GM12878 (cell line): ENCODE results near the gene MRPL54. TPM values are rescaled to one million over a fixed set of nuclear protein-coding genes. Genes with fewer than 3 reads are reported as not detected.

Experiments used
- ATAC-seq: fragments of 200-7000 bp; cut with Tn5 transposase; 3 replicates; pipeline ENCODE4 v1.9.1; 2020; ENCODE audit warnings: mild to moderate bottlenecking, moderate library complexity
- BruUV-seq: library from RNA; stranded (reverse); fragments of 400-500 nt; replicated peaks from 2 replicates; lab custom pipeline; 2021; lab: Mats Ljungman, UMichigan
- CTCF ChIA-PET: fragments of 300-600 bp; sonication (Branson Sonifier 250); formaldehyde crosslinking; extraction: SDS; loops from one replicate; lab custom pipeline; 2021; ENCODE audit warnings: inconsistent platforms; lab: Yijun Ruan, JAX
- POLR2A ChIA-PET: fragments of 350-600 bp; formaldehyde crosslinking; extraction: SDS; loops from one replicate; lab custom pipeline; 2021; ENCODE audit warnings: inconsistent platforms; lab: Charles Lee
- RAD21 ChIA-PET: fragments of 300-600 bp; sonication (Branson Sonifier 250); formaldehyde crosslinking; loops from one replicate; lab custom pipeline; 2023; ENCODE audit warnings: antibody characterized with exemption; ENCODE audit not compliant: unreplicated experiment; lab: Charles Lee
- SMC1A ChIA-PET: fragments of 300-600 bp; sonication (Branson Sonifier 250); formaldehyde crosslinking; loops from one replicate; lab custom pipeline; 2023; ENCODE audit not compliant: unreplicated experiment, uncharacterized antibody; lab: Charles Lee
- DNase-seq: peaks from one replicate; pipeline ENCODE4 v3.0.0-alpha.2; 2011; ENCODE audit warnings: low read depth, low spot score
- FAIRE-seq: peaks from 3 replicates; lab custom pipeline; 2011; peaks lifted over from hg19 to GRCh38; lab: Jason Lieb, UNC
- H2AFZ ChIP-seq: 2 replicates; pipeline ENCODE4 v1.6.0; 2011; ENCODE audit warnings: low read depth, low read length, control low read depth; ENCODE audit not compliant: control insufficient read depth
- H3K27ac ChIP-seq: 2 replicates; pipeline ENCODE4 v1.5.1; 2011; ENCODE audit warnings: control low read depth; ENCODE audit not compliant: control insufficient read depth, insufficient read depth
- H3K27me3 ChIP-seq, 2 experiments: replicated peaks in 1 of 2; 2 replicates each; pipeline versions ENCODE4 v1.6.0 to v1.6.1; 2011; ENCODE audit warnings: low read length in 1 of 2; ENCODE audit not compliant: control insufficient read depth in 2 of 2, insufficient read depth in 2 of 2
- H3K36me3 ChIP-seq, 2 experiments: 2 replicates each; pipeline ENCODE4 v1.5.1; 2011; ENCODE audit warnings: low read length in 1 of 2; ENCODE audit not compliant: control insufficient read depth in 2 of 2, insufficient read depth in 2 of 2
- H3K4me1 ChIP-seq: 2 replicates; pipeline ENCODE4 v1.6.1; 2011; ENCODE audit warnings: mild to moderate bottlenecking, low read length, moderate library complexity, mixed read lengths; ENCODE audit not compliant: control insufficient read depth, insufficient read depth
- H3K4me2 ChIP-seq: 2 replicates; pipeline ENCODE4 v1.6.0; 2011; ENCODE audit warnings: control low read depth; ENCODE audit not compliant: control insufficient read depth, insufficient read depth
- H3K4me3 ChIP-seq: fragments of 200-600 bp; sonication (generic); 2 replicates; pipeline ENCODE4 v1.5.1; 2016
- H3K79me2 ChIP-seq: 2 replicates; pipeline ENCODE4 v1.6.0; 2011; ENCODE audit warnings: low read length; ENCODE audit not compliant: control insufficient read depth, insufficient read depth
- H3K9ac ChIP-seq: 2 replicates; pipeline ENCODE4 v1.8.0; 2011; ENCODE audit warnings: low read length, control low read depth, mixed read lengths; ENCODE audit not compliant: control insufficient read depth, insufficient read depth
- H3K9me3 ChIP-seq: replicated peaks from 3 replicates; pipeline ENCODE4 v1.5.1; 2011; ENCODE audit warnings: mild to moderate bottlenecking, low read length; ENCODE audit not compliant: control insufficient read depth, insufficient read depth
- H4K20me1 ChIP-seq: 2 replicates; pipeline ENCODE4 v1.6.0; 2011; ENCODE audit not compliant: control insufficient read depth, insufficient read depth
- BCL3 ChIP-seq: IDR thresholded peaks from 2 replicates; pipeline ENCODE4 v1.6.1; 2011; ENCODE audit warnings: borderline replicate concordance, low read depth, mild to moderate bottlenecking, moderate library complexity, low read length; ENCODE audit not compliant: insufficient read depth, poor library complexity, severe bottlenecking
- CBX5 ChIP-seq: sonication (generic); IDR thresholded peaks from 2 replicates; pipeline ENCODE4 v1.6.1; 2016; ENCODE audit warnings: low read depth, moderate library complexity, mild to moderate bottlenecking, inconsistent platforms
- GABPA ChIP-seq: IDR thresholded peaks from 2 replicates; pipeline ENCODE4 v1.6.1; 2014; ENCODE audit warnings: antibody characterized with exemption, low read depth, mild to moderate bottlenecking, inconsistent platforms
- HCFC1 ChIP-seq: fragments of 150-350 bp; IDR thresholded peaks from 2 replicates; pipeline ENCODE4 v1.6.1; 2014; ENCODE audit warnings: low read length
- HDAC6 ChIP-seq: fragments of 200-600 bp; sonication (generic); IDR thresholded peaks from one replicate; pipeline ENCODE4 v1.8.0; 2017; ENCODE audit warnings: antibody characterized with exemption; ENCODE audit not compliant: unreplicated experiment
- IRF4 ChIP-seq: IDR thresholded peaks from 2 replicates; pipeline ENCODE4 v1.6.1; 2011; ENCODE audit warnings: low read depth, low read length
- KDM1A ChIP-seq: fragments of 200-600 bp; sonication (generic); IDR thresholded peaks from 2 replicates; pipeline ENCODE4 v1.6.1; 2016; ENCODE audit warnings: borderline replicate concordance
- MEF2B ChIP-seq: fragments of 450-650 bp; IDR thresholded peaks from 2 replicates; pipeline ENCODE4 v1.6.1; 2018; ENCODE audit warnings: mild to moderate bottlenecking, moderate library complexity; ENCODE audit not compliant: partially characterized antibody, poor library complexity, severe bottlenecking
- NR2F1 ChIP-seq: fragments of 450-650 bp; conservative IDR thresholded peaks from 2 replicates; pipeline ENCODE4 v1.6.1; 2017; ENCODE audit warnings: mild to moderate bottlenecking
- RB1 ChIP-seq: fragments of 450-650 bp; formaldehyde crosslinking; IDR thresholded peaks from 2 replicates; pipeline ENCODE4 v1.6.1; 2017; ENCODE audit warnings: mild to moderate bottlenecking, borderline replicate concordance
- SIN3A ChIP-seq: IDR thresholded peaks from 2 replicates; pipeline ENCODE4 v1.6.1; 2012; ENCODE audit warnings: low read depth, low read length, improper control_type of control experiment
- YY1 ChIP-seq: IDR thresholded peaks from 2 replicates; pipeline ENCODE4 v1.6.1; 2011; ENCODE audit warnings: low read depth, mild to moderate bottlenecking, low read length
- WGBS: methylation state at CpG from one replicate; pipeline ENCODE4 v1.1.6; 2016; ENCODE audit warnings: low lambda C conversion rate; ENCODE audit not compliant: insufficient replicate concordance, insufficient coverage; ENCODE audit errors: missing lambda C conversion rate; 5-methylcytosine and 5-hydroxymethylcytosine counted together
- in situ Hi-C: fragments of 300-500 bp; cut with MboI; formaldehyde crosslinking; loops from 9 replicates; pipeline ENCODE4 v1.14.3; 2018; ENCODE audit warnings: mixed read lengths
- intact Hi-C: fragments of 100-400 bp; cut with micrococcal nuclease; formaldehyde crosslinking; loops from one replicate; pipeline ENCODE4 v1.14.2; 2022; ENCODE audit not compliant: unreplicated experiment
- polyA plus RNA-seq, 11 experiments: library from polyadenylated mRNA; depleted of rRNA in 4 of 11; unstranded in 6 of 11; stranded (reverse) in 5 of 11; fragments of >200 nt; fragmentation: Nextera tagmentation in 4 of 11; fragmentation: Illumina TruSeq in 1 of 11; extraction: Ambion mirVana in 4 of 11; extraction: Trizol in 1 of 11; gene quantifications; 1 replicate in 1 of 11; 2 replicates in 10 of 11; pipeline versions ENCODE4 v1.2.1 to v1.2.3, GENCODE V29; 2011 to 2016; ENCODE audit warnings: inconsistent platforms in 2 of 11, missing spikeins in 2 of 11, low read depth in 1 of 11
- total RNA-seq, 4 experiments: library from RNA; depleted of rRNA in 3 of 4; stranded (reverse); fragments of >200 nt in 3 of 4; fragmentation: Illumina TruSeq in 1 of 4; extraction: Trizol in 1 of 4; gene quantifications; 2 replicates each; pipeline versions ENCODE4 v1.2.1 to v1.2.3, GENCODE V29; 2013 to 2021
- TF ChIP-seq, protein P1 (sequence below): fragments of 150-350 bp; IDR thresholded peaks from 2 replicates; pipeline ENCODE4 v1.6.1; 2014; ENCODE audit warnings: mild to moderate bottlenecking, low read depth, low read length
- TF ChIP-seq, protein P2 (sequence below): IDR thresholded peaks from 2 replicates; pipeline ENCODE4 v1.6.1; 2011; ENCODE audit warnings: low read depth, mild to moderate bottlenecking, low read length, moderate library complexity, borderline replicate concordance; ENCODE audit errors: extremely low read depth
- TF ChIP-seq, protein P3 (sequence below): fragments of 450-650 bp; IDR thresholded peaks from 2 replicates; pipeline ENCODE4 v1.6.1; 2017; ENCODE audit warnings: mild to moderate bottlenecking, moderate library complexity

The MRPL54 gene
- total and polyA plus RNA-seq, 10 of the 15 experiments (the other 5 are each of a cell fraction or from before 2014, with no cell fraction given), result 3.1 to 98.7 (median 75.2) TPM

DNA sequence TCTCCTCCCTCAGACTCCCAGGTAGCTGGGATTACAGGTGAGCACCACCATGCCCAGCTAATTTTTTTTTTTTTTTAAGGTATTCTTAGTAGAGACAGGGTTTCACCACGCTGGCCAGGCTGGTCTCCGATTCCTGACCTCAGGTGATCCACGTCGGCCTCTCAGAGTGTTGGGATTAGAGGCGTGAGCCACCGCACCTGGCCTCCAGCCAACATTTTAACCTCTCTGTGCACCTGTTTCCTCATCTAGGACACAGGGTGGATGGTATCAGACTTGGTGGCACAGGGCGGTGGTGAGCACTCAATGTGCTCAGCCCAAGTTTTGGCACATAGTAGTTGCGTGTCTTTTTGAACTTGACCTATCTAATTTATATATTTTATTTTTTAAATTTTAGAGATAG is 13.5 kb upstream of the MRPL54 start:
- no peak overlapping the region for H3K4me3 ChIP-seq
- in situ Hi-C loops (no loop called here), intact Hi-C loops (no loop called here)
- DNase-seq (no peak), FAIRE-seq (no peak), ATAC-seq (no peak)
- no peaks in the 10 kb centered on the region for H3K9me3 ChIP-seq
- RAD21 ChIA-PET, result no interaction called here
- no peaks in the 10 kb centered on the region for H3K4me1 ChIP-seq
- no peak overlapping the region for H3K9ac ChIP-seq
- POLR2A ChIA-PET, result interaction anchor here (1.0 kb wide), 1 partner anchor 12 kb away, joined by 3 read pairs; no protein-coding TSS in a partner anchor
- WGBS, result over 99% methylated on average over 8 of the region's 8 CpGs
- no peaks in the 10 kb centered on the region for H3K27me3 ChIP-seq
- SMC1A ChIA-PET, result no interaction called here
- CTCF ChIA-PET, result interaction anchor here (0.5 kb wide), 1 partner anchor 525 kb away, joined by 3 read pairs; no protein-coding TSS in a partner anchor
- no TSS peak for BruUV-seq
- no peaks in the 10 kb centered on the region for H3K79me2 ChIP-seq
- H2AFZ ChIP-seq, result no peak overlapping the region
- H3K36me3 ChIP-seq, result peaks cover 0 to 5% of the 10 kb centered on the region in 2 experiments; a peak in 1 of 4 replicates
- no peak overlapping the region for H3K4me2 ChIP-seq
- H4K20me1 ChIP-seq, result no peaks in the 10 kb centered on the region
- no peak overlapping the region for H3K27ac ChIP-seq
- TF ChIP-seq, protein P1, sequence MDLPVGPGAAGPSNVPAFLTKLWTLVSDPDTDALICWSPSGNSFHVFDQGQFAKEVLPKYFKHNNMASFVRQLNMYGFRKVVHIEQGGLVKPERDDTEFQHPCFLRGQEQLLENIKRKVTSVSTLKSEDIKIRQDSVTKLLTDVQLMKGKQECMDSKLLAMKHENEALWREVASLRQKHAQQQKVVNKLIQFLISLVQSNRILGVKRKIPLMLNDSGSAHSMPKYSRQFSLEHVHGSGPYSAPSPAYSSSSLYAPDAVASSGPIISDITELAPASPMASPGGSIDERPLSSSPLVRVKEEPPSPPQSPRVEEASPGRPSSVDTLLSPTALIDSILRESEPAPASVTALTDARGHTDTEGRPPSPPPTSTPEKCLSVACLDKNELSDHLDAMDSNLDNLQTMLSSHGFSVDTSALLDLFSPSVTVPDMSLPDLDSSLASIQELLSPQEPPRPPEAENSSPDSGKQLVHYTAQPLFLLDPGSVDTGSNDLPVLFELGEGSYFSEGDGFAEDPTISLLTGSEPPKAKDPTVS, result no peak
- TF ChIP-seq YY1 (no peak), SIN3A (no peak), GABPA (no peak), RB1 (no peak), HCFC1 (no peak), CBX5 (no peak), BCL3 (no peak), HDAC6 (no peak), IRF4 (no peak), MEF2B (no peak), NR2F1 (no peak), KDM1A (no peak)
- TF ChIP-seq, protein P2, sequence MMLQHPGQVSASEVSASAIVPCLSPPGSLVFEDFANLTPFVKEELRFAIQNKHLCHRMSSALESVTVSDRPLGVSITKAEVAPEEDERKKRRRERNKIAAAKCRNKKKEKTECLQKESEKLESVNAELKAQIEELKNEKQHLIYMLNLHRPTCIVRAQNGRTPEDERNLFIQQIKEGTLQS, result no peak
- TF ChIP-seq, protein P3, sequence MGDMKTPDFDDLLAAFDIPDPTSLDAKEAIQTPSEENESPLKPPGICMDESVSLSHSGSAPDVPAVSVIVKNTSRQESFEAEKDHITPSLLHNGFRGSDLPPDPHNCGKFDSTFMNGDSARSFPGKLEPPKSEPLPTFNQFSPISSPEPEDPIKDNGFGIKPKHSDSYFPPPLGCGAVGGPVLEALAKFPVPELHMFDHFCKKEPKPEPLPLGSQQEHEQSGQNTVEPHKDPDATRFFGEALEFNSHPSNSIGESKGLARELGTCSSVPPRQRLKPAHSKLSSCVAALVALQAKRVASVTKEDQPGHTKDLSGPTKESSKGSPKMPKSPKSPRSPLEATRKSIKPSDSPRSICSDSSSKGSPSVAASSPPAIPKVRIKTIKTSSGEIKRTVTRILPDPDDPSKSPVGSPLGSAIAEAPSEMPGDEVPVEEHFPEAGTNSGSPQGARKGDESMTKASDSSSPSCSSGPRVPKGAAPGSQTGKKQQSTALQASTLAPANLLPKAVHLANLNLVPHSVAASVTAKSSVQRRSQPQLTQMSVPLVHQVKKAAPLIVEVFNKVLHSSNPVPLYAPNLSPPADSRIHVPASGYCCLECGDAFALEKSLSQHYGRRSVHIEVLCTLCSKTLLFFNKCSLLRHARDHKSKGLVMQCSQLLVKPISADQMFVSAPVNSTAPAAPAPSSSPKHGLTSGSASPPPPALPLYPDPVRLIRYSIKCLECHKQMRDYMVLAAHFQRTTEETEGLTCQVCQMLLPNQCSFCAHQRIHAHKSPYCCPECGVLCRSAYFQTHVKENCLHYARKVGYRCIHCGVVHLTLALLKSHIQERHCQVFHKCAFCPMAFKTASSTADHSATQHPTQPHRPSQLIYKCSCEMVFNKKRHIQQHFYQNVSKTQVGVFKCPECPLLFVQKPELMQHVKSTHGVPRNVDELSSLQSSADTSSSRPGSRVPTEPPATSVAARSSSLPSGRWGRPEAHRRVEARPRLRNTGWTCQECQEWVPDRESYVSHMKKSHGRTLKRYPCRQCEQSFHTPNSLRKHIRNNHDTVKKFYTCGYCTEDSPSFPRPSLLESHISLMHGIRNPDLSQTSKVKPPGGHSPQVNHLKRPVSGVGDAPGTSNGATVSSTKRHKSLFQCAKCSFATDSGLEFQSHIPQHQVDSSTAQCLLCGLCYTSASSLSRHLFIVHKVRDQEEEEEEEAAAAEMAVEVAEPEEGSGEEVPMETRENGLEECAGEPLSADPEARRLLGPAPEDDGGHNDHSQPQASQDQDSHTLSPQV, result no peak
